HCT116 (cell line): ENCODE results near the gene ABHD14A. TPM values are rescaled to one million over a fixed set of nuclear protein-coding genes. Genes with fewer than 3 reads are reported as not detected.

Experiments used
- ATAC-seq: fragments of 200-7000 bp; cut with Tn5 transposase; 2 replicates; pipeline ENCODE4 v1.9.1; 2020; ENCODE audit warnings: mild to moderate bottlenecking, moderate library complexity
- BruUV-seq: library from RNA; stranded (reverse); fragments of 400-500 nt; replicated peaks from 2 replicates; lab custom pipeline; 2021; lab: Mats Ljungman, UMichigan
- CTCF ChIA-PET: fragments of 300-600 bp; sonication (Branson Sonifier 250); formaldehyde crosslinking; loops from one replicate; lab custom pipeline; 2021; ENCODE audit warnings: antibody characterized with exemption; lab: Charles Lee
- POLR2A ChIA-PET: fragments of 300-600, 350-600 bp; sonication (Branson Sonifier 250); formaldehyde crosslinking; loops from one replicate; lab custom pipeline; 2021; ENCODE audit warnings: antibody characterized with exemption; lab: Charles Lee
- RAD21 ChIA-PET, 2 experiments: fragments of 300-600 bp; sonication (Branson Sonifier 250); formaldehyde crosslinking; loops; one replicate each; lab custom pipeline; 2023; ENCODE audit warnings: low total read pairs in 2 of 2; ENCODE audit not compliant: uncharacterized antibody in 2 of 2, unreplicated experiment in 2 of 2, low non-redundant PET in 1 of 2; lab: Charles Lee
- DNase-seq: peaks from one replicate; pipeline ENCODE4 v3.0.0-alpha.2; 2010; ENCODE audit warnings: low read depth, low spot score
- H2AFZ ChIP-seq: fragments of 200-600 bp; shearing (Covaris generic), sonication (generic); 2 replicates; pipeline ENCODE4 v1.6.1; 2017; ENCODE audit warnings: low read depth, mixed run types, mixed read lengths, antibody characterized with exemption, low read length; ENCODE audit not compliant: poor library complexity, severe bottlenecking
- H3K27ac ChIP-seq: 2 replicates; pipeline ENCODE4 v1.5.1; 2012; ENCODE audit warnings: low read depth, low read length
- H3K27me3 ChIP-seq: fragments of 200-600 bp; sonication (generic); 2 replicates; pipeline ENCODE4 v1.6.1; 2016; ENCODE audit warnings: mixed run types, low read length, mixed read lengths; ENCODE audit not compliant: insufficient read depth
- H3K36me3 ChIP-seq, 2 experiments: fragments of 200-500 bp in 1 of 2; fragments of 200-600 bp in 1 of 2; sonication (Bioruptor generic) in 1 of 2; sonication (generic) in 1 of 2; 2 replicates each; pipeline versions ENCODE4 v1.5.1 to v1.6.1; 2014 to 2016; ENCODE audit warnings: low read length in 2 of 2, inconsistent platforms in 1 of 2, mixed read lengths in 1 of 2, mixed run types in 1 of 2; ENCODE audit not compliant: insufficient read depth in 2 of 2, control insufficient read depth in 1 of 2
- H3K4me1 ChIP-seq, 2 experiments: fragments of 200-600 bp in 1 of 2; sonication (generic) in 1 of 2; 2 replicates each; pipeline versions ENCODE4 v1.5.1 to v1.6.1; 2012 to 2017; ENCODE audit warnings: low read length in 2 of 2, inconsistent platforms in 1 of 2, mild to moderate bottlenecking in 1 of 2, mixed read lengths in 1 of 2, mixed run types in 1 of 2, moderate library complexity in 1 of 2; ENCODE audit not compliant: insufficient read depth in 2 of 2, control insufficient read depth in 1 of 2
- H3K4me2 ChIP-seq: fragments of 200-600 bp; sonication (generic); 2 replicates; pipeline ENCODE4 v1.6.1; 2017; ENCODE audit warnings: mixed run types, low read length, mixed read lengths
- H3K4me3 ChIP-seq, 2 experiments: fragments of 200-600 bp in 1 of 2; sonication (generic) in 1 of 2; replicated peaks in 1 of 2; 2 replicates each; pipeline ENCODE4 v1.5.1; 2011 to 2016; ENCODE audit warnings: low read length in 2 of 2, control low read depth in 1 of 2, low read depth in 1 of 2, mild to moderate bottlenecking in 1 of 2, mixed read lengths in 1 of 2, mixed run types in 1 of 2
- H3K79me2 ChIP-seq: fragments of 200-600 bp; sonication (generic); 2 replicates; pipeline ENCODE4 v1.6.1; 2017; ENCODE audit warnings: mild to moderate bottlenecking, mixed run types, low read length, moderate library complexity, mixed read lengths; ENCODE audit not compliant: insufficient read depth
- H3K9ac ChIP-seq: fragments of 200-600 bp; sonication (generic); 2 replicates; pipeline ENCODE4 v1.6.1; 2016; ENCODE audit warnings: low read length, mixed read lengths
- H3K9me2 ChIP-seq: fragments of 200-600 bp; sonication (generic), shearing (Covaris generic); 2 replicates; pipeline ENCODE4 v1.6.1; 2017; ENCODE audit warnings: mixed run types, mild to moderate bottlenecking, moderate library complexity; ENCODE audit not compliant: insufficient read depth
- H3K9me3 ChIP-seq, 2 experiments: fragments of 200-500 bp in 1 of 2; fragments of 200-600 bp in 1 of 2; sonication (Bioruptor generic) in 1 of 2; sonication (generic) in 1 of 2; 2 replicates each; pipeline ENCODE4 v1.6.1; 2014 to 2017; ENCODE audit warnings: low read length in 2 of 2, mixed read lengths in 2 of 2, inconsistent platforms in 1 of 2, low read depth in 1 of 2, mild to moderate bottlenecking in 1 of 2, mixed run types in 1 of 2, moderate library complexity in 1 of 2; ENCODE audit not compliant: control insufficient read depth in 1 of 2, insufficient read depth in 1 of 2
- H4K20me1 ChIP-seq: fragments of 200-600 bp; sonication (generic), shearing (Covaris generic); 2 replicates; pipeline ENCODE4 v1.6.1; 2017; ENCODE audit warnings: mixed run types, mild to moderate bottlenecking, moderate library complexity; ENCODE audit not compliant: insufficient read depth
- ATF3 ChIP-seq: IDR thresholded peaks from 2 replicates; pipeline ENCODE4 v1.6.1; 2012
- CBX3 ChIP-seq: IDR thresholded peaks from 2 replicates; pipeline ENCODE4 v1.6.1; 2012; ENCODE audit warnings: low read depth
- EZH2 ChIP-seq: fragments of 200-600 bp; sonication (generic); IDR thresholded peaks from 2 replicates; pipeline ENCODE4 v1.6.1; 2017; ENCODE audit warnings: antibody characterized with exemption, mixed run types
- FOSL1 ChIP-seq: IDR thresholded peaks from 2 replicates; pipeline ENCODE4 v1.6.1; 2012; ENCODE audit warnings: low read depth
- POLR2A ChIP-seq: IDR thresholded peaks from 2 replicates; pipeline ENCODE4 v1.7.0; 2011; ENCODE audit warnings: borderline replicate concordance; ENCODE audit not compliant: insufficient read depth, insufficient read length; ENCODE audit errors: extremely low read depth
- REST ChIP-seq: IDR thresholded peaks from 2 replicates; pipeline ENCODE4 v1.6.1; 2012; ENCODE audit warnings: low read depth
- SP1 ChIP-seq: IDR thresholded peaks from 2 replicates; pipeline ENCODE4 v1.6.1; 2012; ENCODE audit warnings: low read depth
- SRF ChIP-seq: IDR thresholded peaks from 2 replicates; pipeline ENCODE4 v1.6.1; 2012; ENCODE audit warnings: low read depth
- TCF7L2 ChIP-seq: IDR thresholded peaks from 2 replicates; pipeline ENCODE4 v1.7.0; 2011; ENCODE audit warnings: borderline replicate concordance, inconsistent platforms; ENCODE audit not compliant: insufficient read depth, insufficient read length; ENCODE audit errors: extremely low read depth
- ZNF274 ChIP-seq: fragments of 200-500 bp; sonication (Bioruptor generic); IDR thresholded peaks from 2 replicates; pipeline ENCODE4 v1.6.1; 2014; ENCODE audit warnings: mild to moderate bottlenecking, low read depth, low read length, inconsistent platforms
- intact Hi-C: fragments of 100-400 bp; cut with micrococcal nuclease; formaldehyde crosslinking; loops from 2 replicates; pipeline ENCODE4 v1.10.0; 2022
- total RNA-seq: library from RNA; stranded (reverse); gene quantifications from one replicate; pipeline ENCODE4 v1.2.1, GENCODE V29; 2021; ENCODE audit not compliant: unreplicated experiment

The ABHD14A gene
- total RNA-seq, 1 experiment from 2014 or later, result 11.6 TPM

GRCh38 chr3:51987568-51987967 is 12.7 kb downstream of the ABHD14A start:
- BruUV-seq, result no TSS peak
- ChIA-PET RAD21 (no interaction called here), CTCF (no interaction called here), POLR2A (no interaction called here)
- intact Hi-C loops, result no loop called here
- Histone ChIP-seq H3K9me2 (no peaks in the 10 kb centered on the region), H3K27ac (no peak overlapping the region), H4K20me1 (no peaks in the 10 kb centered on the region; the same call in 1 of the 2 replicates), H3K9me3 (no peaks in the 10 kb centered on the region), H2AFZ (no peak overlapping the region), H3K4me1 (peaks cover 8 to 54% of the 10 kb centered on the region in 2 experiments), H3K4me2 (no peak overlapping the region), H3K36me3 (peaks cover 0 to 4% of the 10 kb centered on the region in 2 experiments; a peak in 1 of 4 replicates), H3K9ac (no peak overlapping the region), H3K27me3 (no peaks in the 10 kb centered on the region), H3K4me3 (no peak overlapping the region), H3K79me2 (no peaks in the 10 kb centered on the region; the same call in 1 of the 2 replicates)
- ATAC-seq (no peak), DNase-seq (no peak)
- TF ChIP-seq FOSL1, result no peak
- TF ChIP-seq SRF, result no peak
- TF ChIP-seq ZNF274, result no peak
- no peak for TF ChIP-seq ATF3
- TF ChIP-seq TCF7L2, result no peak
- TF ChIP-seq SP1, result no peak
- TF ChIP-seq CBX3, result no peak
- TF ChIP-seq EZH2, result no peak
- no peak for TF ChIP-seq POLR2A
- no peak for TF ChIP-seq REST
